Smooth muscle cell (in vitro differentiated cells): ENCODE data around the gene GPRIN2. TPM values are rescaled to one million over a fixed set of nuclear protein-coding genes. Genes with fewer than 3 reads are reported as not detected.
"Not testable (repeated sequence)": the region's sequence is repeated elsewhere in the genome, so short reads cannot be mapped to it uniquely, and the experiment has no call there.

Experiments used
- DNase-seq: peaks from one replicate; lab custom pipeline; 2025; ENCODE audit not compliant: unreplicated experiment; lab: John Stamatoyannopoulos, UW
- H2AFZ ChIP-seq: fragments of 200-600 bp; sonication (generic); 2 replicates; pipeline ENCODE4 v1.6.0; 2016; ENCODE audit warnings: antibody characterized with exemption, low read depth, mild to moderate bottlenecking
- H3F3A ChIP-seq: fragments of 200-600 bp; sonication (generic); 2 replicates; pipeline ENCODE4 v1.6.0; 2017; ENCODE audit warnings: antibody characterized with exemption, low read depth
- H3K27ac ChIP-seq: fragments of 200-600 bp; sonication (generic); 2 replicates; pipeline ENCODE4 v1.5.1; 2016; ENCODE audit warnings: low read depth, mild to moderate bottlenecking
- H3K27me3 ChIP-seq: fragments of 200-600 bp; sonication (generic); 2 replicates; pipeline ENCODE4 v1.6.1; 2016; ENCODE audit warnings: low read depth, mild to moderate bottlenecking
- H3K36me3 ChIP-seq: fragments of 200-600 bp; sonication (generic); 2 replicates; pipeline ENCODE4 v1.5.1; 2016; ENCODE audit warnings: low read depth
- H3K4me1 ChIP-seq: fragments of 200-600 bp; sonication (generic); 2 replicates; pipeline ENCODE4 v1.5.1; 2016; ENCODE audit warnings: low read depth
- H3K4me2 ChIP-seq: fragments of 200-600 bp; sonication (generic); 2 replicates; pipeline ENCODE4 v1.6.0; 2016; ENCODE audit warnings: mild to moderate bottlenecking
- H3K4me3 ChIP-seq: fragments of 200-600 bp; sonication (generic); 2 replicates; pipeline ENCODE4 v1.5.1; 2016; ENCODE audit warnings: mild to moderate bottlenecking
- H3K79me2 ChIP-seq: fragments of 200-600 bp; sonication (generic); 2 replicates; pipeline ENCODE4 v1.6.0; 2016; ENCODE audit warnings: low read depth, mild to moderate bottlenecking
- H3K9ac ChIP-seq: fragments of 200-600 bp; sonication (generic); 2 replicates; pipeline ENCODE4 v1.6.0; 2016; ENCODE audit warnings: low read depth
- H3K9me3 ChIP-seq: fragments of 200-600 bp; sonication (generic); replicated peaks from 2 replicates; pipeline ENCODE4 v1.5.1; 2016; ENCODE audit warnings: low read depth
- H4K20me1 ChIP-seq: fragments of 200-600 bp; sonication (generic); 2 replicates; pipeline ENCODE4 v1.6.0; 2016; ENCODE audit warnings: low read depth
- CTCF ChIP-seq: fragments of 200-600 bp; sonication (generic); IDR thresholded peaks from 2 replicates; pipeline ENCODE4 v1.5.1; 2017; ENCODE audit warnings: borderline replicate concordance, mild to moderate bottlenecking, antibody characterized with exemption; ENCODE audit not compliant: insufficient read depth, poor library complexity, severe bottlenecking
- WGBS: methylation state at CpG from one replicate; pipeline ENCODE4 v1.1.7; 2016; ENCODE audit warnings: low lambda C conversion rate; 5-methylcytosine and 5-hydroxymethylcytosine counted together
- polyA plus RNA-seq: library from polyadenylated mRNA; unstranded; fragments of >200 nt; fragmentation: Nextera tagmentation; extraction: Ambion mirVana; gene quantifications from 2 replicates; pipeline ENCODE4 v1.2.1, GENCODE V29; 2016
- total RNA-seq: library from RNA; depleted of rRNA; stranded (reverse); fragments of >200 nt; gene quantifications from 2 replicates; pipeline ENCODE4 v1.2.3, GENCODE V29; 2014

GPRIN2 gene
- total and polyA plus RNA-seq, 2 experiments from 2014 or later: 0.54 TPM; not detected in 1

GRCh38 chr10:46515793-46516192, 40.7 kb downstream of the GPRIN2 start:
- no peak for TF ChIP-seq CTCF
- no peak for DNase-seq
- H3K9ac ChIP-seq: no peak overlapping the region

DNA sequence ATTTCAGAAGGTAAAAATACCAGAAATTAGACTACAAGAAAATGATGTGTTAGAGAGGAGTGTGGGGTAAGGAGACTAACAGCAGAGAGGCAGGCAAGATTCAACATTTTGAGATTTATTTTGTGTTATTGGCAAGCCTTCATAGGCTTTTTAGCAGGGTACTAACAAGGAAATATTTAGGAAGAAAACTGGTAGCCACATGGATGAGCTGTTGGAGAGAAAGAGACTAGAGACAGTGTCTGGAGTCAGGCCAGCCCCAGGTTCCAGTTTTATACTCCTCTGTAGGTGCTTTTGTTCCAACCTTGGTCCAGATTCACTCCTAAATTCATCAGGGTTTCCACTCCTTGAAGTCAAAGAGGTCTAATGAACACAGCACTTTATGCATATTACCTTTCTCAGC, 41.1 kb downstream of the GPRIN2 start:
- H3K79me2 ChIP-seq: no peaks in the 10 kb centered on the region
- H3K9me3 ChIP-seq: no peaks in the 10 kb centered on the region
- H2AFZ ChIP-seq: no peak overlapping the region
- H3K27me3 ChIP-seq: no peaks in the 10 kb centered on the region
- DNase-seq: no peak
- H3F3A ChIP-seq: no peaks in the 10 kb centered on the region
- H3K36me3 ChIP-seq: no peaks in the 10 kb centered on the region
- no peak overlapping the region for H3K4me2 ChIP-seq
- no peak overlapping the region for H3K27ac ChIP-seq
- no peak overlapping the region for H3K4me3 ChIP-seq
- no peaks in the 10 kb centered on the region for H3K4me1 ChIP-seq
- TF ChIP-seq CTCF: no peak
- H3K9ac ChIP-seq: no peak overlapping the region
- H4K20me1 ChIP-seq: no peaks in the 10 kb centered on the region

More at GRCh38 chr10:46515793-46516192, 40.7 kb downstream of the GPRIN2 start:
- H2AFZ ChIP-seq: no peak overlapping the region
- no peaks in the 10 kb centered on the region for H3K27me3 ChIP-seq
- no peaks in the 10 kb centered on the region for H4K20me1 ChIP-seq
- no peaks in the 10 kb centered on the region for H3K9me3 ChIP-seq
- H3K27ac ChIP-seq: no peak overlapping the region
- H3K4me2 ChIP-seq: no peak overlapping the region
- H3K4me1 ChIP-seq: no peaks in the 10 kb centered on the region
- H3F3A ChIP-seq: no peaks in the 10 kb centered on the region
- H3K79me2 ChIP-seq: no peaks in the 10 kb centered on the region
- no peaks in the 10 kb centered on the region for H3K36me3 ChIP-seq
- 91% methylated on average over 3 of the region's 3 CpGs for WGBS
- no peak overlapping the region for H3K4me3 ChIP-seq

DNA sequence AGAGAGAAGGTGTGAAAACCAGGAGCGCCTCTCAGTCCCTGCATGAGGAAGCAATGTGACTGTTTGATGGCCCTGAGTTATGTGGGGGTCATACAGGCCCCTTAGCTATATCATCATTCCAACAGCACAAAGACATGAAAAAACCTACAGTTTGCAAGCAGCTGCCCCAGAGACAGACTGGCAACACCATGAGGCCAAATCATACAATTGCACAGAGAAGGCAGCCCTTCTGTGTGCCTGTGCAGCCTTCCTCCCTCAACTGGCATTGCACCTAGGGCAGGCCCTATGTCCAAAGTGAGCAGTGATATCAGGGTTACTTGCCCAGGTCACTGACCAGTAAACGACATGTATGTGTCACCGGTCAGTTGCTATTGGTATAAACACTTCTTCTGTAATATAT, 41.6 kb downstream of the GPRIN2 start:
- no peak for DNase-seq
- H3K9ac ChIP-seq: no peak overlapping the region
- H3K27me3 ChIP-seq: no peaks in the 10 kb centered on the region
- H3K27ac ChIP-seq: no peak overlapping the region
- H4K20me1 ChIP-seq: no peaks in the 10 kb centered on the region
- H3K79me2 ChIP-seq: no peaks in the 10 kb centered on the region
- H3K4me1 ChIP-seq: no peaks in the 10 kb centered on the region
- no peak overlapping the region for H3K4me2 ChIP-seq
- no peak overlapping the region for H2AFZ ChIP-seq
- H3F3A ChIP-seq: no peaks in the 10 kb centered on the region
- H3K9me3 ChIP-seq: no peaks in the 10 kb centered on the region
- no peaks in the 10 kb centered on the region for H3K36me3 ChIP-seq
- H3K4me3 ChIP-seq: no peak overlapping the region
- 85% methylated on average over 3 of the region's 3 CpGs for WGBS
- no peak for TF ChIP-seq CTCF

GRCh38 chr10:46514431-46514861, 42.0 kb downstream of the GPRIN2 start:
- no peaks in the 10 kb centered on the region for H3F3A ChIP-seq
- no peak overlapping the region for H3K4me3 ChIP-seq
- H3K9ac ChIP-seq: no peak overlapping the region
- 80% methylated on average over 6 of the region's 6 CpGs for WGBS
- H3K9me3 ChIP-seq: no peaks in the 10 kb centered on the region
- TF ChIP-seq CTCF: no peak
- no peaks in the 10 kb centered on the region for H3K27me3 ChIP-seq
- H2AFZ ChIP-seq: no peak overlapping the region
- H4K20me1 ChIP-seq: no peaks in the 10 kb centered on the region
- H3K4me1 ChIP-seq: no peaks in the 10 kb centered on the region
- no peak overlapping the region for H3K4me2 ChIP-seq
- DNase-seq: no peak
- no peak overlapping the region for H3K27ac ChIP-seq
- H3K36me3 ChIP-seq: no peaks in the 10 kb centered on the region
- no peaks in the 10 kb centered on the region for H3K79me2 ChIP-seq

DNA sequence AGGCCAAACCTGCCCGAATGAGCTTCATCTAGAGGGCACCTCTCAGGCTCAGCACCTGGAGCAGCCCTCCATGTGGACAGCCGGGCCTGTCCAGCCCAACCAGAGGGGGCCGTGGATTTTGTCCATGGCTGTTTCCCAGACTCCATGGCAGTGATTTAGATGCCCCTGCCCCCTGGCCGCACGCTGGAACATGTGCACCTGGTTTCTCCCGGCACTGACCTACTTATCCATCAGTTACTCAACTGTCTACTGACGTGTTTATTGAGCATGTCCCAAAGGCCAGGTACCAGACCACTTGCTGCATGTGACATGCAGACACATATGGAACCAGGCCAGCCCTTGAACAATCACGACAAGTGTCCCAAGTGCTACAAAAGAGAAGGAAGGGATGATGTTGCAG, 43.1 kb downstream of the GPRIN2 start:
- H3K9ac ChIP-seq, H3K4me1 ChIP-seq, H3K4me3 ChIP-seq, H3K79me2 ChIP-seq, H3K27ac ChIP-seq, DNase-seq, H3K4me2 ChIP-seq, H4K20me1 ChIP-seq, H3K27me3 ChIP-seq, H3K9me3 ChIP-seq, H2AFZ ChIP-seq, H3F3A ChIP-seq, H3K36me3 ChIP-seq: not testable (repeated sequence)
- no CpG with 5 or more reads among the region's 8 CpGs for WGBS

- H3K9ac ChIP-seq, DNase-seq: not testable (repeated sequence)
- 90% methylated on average over 2 of the region's 7 CpGs for WGBS
Measured at GRCh38 chr10:46512725-46513124, 43.7 kb downstream of the GPRIN2 start.

More at GRCh38 chr10:46512725-46513124, 43.7 kb downstream of the GPRIN2 start:
- H3K27ac ChIP-seq, H3K4me3 ChIP-seq, H3K79me2 ChIP-seq, H2AFZ ChIP-seq, H4K20me1 ChIP-seq, H3K27me3 ChIP-seq, H3K4me2 ChIP-seq, H3K9me3 ChIP-seq, H3K36me3 ChIP-seq, H3K4me1 ChIP-seq, H3F3A ChIP-seq: not testable (repeated sequence)
